Stomach smooth muscle (tissue), 2 donors: ENCODE measurements around the gene USP12.
A peak's percentile ranks its signal among the peaks of the same experiment; 100 is the strongest.

ENCODE experiments used
- H3K27ac ChIP-seq: one replicate; pipeline ENCODE4 v1.7.0; 2013; ENCODE audit warnings: mild to moderate bottlenecking, low read length, inconsistent platforms
- H3K27me3 ChIP-seq, 2 donors: one replicate each; pipeline ENCODE4 v1.7.0; 2013; ENCODE audit warnings: low read length in 2 of 2; ENCODE audit not compliant: insufficient read depth in 2 of 2, control insufficient read depth in 1 of 2
- H3K36me3 ChIP-seq, 2 donors: one replicate each; pipeline ENCODE4 v1.7.0; 2013; ENCODE audit warnings: low read length in 2 of 2; ENCODE audit not compliant: control insufficient read depth in 2 of 2, insufficient read depth in 2 of 2
- H3K4me1 ChIP-seq: one replicate; pipeline ENCODE4 v1.7.0; 2013; ENCODE audit warnings: low read length; ENCODE audit not compliant: control insufficient read depth, insufficient read depth
- H3K4me3 ChIP-seq, 2 donors: one replicate each; pipeline ENCODE4 v1.7.0; 2013; ENCODE audit warnings: low read length in 2 of 2
- H3K9ac ChIP-seq, 2 donors: one replicate each; pipeline ENCODE4 v1.7.0; 2013; ENCODE audit warnings: low read length in 2 of 2, mild to moderate bottlenecking in 1 of 2
- H3K9me3 ChIP-seq, 2 donors: one replicate each; pipeline ENCODE4 v1.7.0; 2013; ENCODE audit warnings: low read length in 2 of 2; ENCODE audit not compliant: control insufficient read depth in 2 of 2
- donor health status: healthy.
- donor health status: Pancreatic carcinoma.

USP12 gene

GRCh38 chr13:27036236-27036981 is 135.2 kb downstream of the USP12 start:
- no peaks in the 10 kb centered on the region for H3K27me3 ChIP-seq
- H3K9ac ChIP-seq, result no peak overlapping the region
- peak overlapping the region in 1 of 2 donors; percentile 35 for H3K4me3 ChIP-seq
- H3K4me1 ChIP-seq, result peaks cover 53% of the 10 kb centered on the region
- H3K36me3 ChIP-seq, result no peaks in the 10 kb centered on the region
- H3K9me3 ChIP-seq, result no peaks in the 10 kb centered on the region
- H3K27ac ChIP-seq, result peak overlapping the region; percentile 96

GRCh38 chr13:27035892-27036235 is 135.7 kb downstream of the USP12 start:
- peak overlapping the region; percentile 96 for H3K27ac ChIP-seq
- peak overlapping the region in 1 of 2 donors; percentile 35 for H3K4me3 ChIP-seq
- no peaks in the 10 kb centered on the region for H3K9me3 ChIP-seq

GRCh38 chr13:27034678-27035111 is 136.9 kb downstream of the USP12 start:
- Histone ChIP-seq H3K4me1 (peaks cover 36% of the 10 kb centered on the region), H3K9me3 (no peaks in the 10 kb centered on the region), H3K27ac (peak overlapping the region; percentile 96), H3K4me3 (peak overlapping the region in 1 of 2 donors; percentile 57), H3K9ac (peak overlapping the region in 1 of 2 donors; percentile 29), H3K36me3 (no peaks in the 10 kb centered on the region), H3K27me3 (no peaks in the 10 kb centered on the region)

More at GRCh38 chr13:27035892-27036235, 135.7 kb downstream of the USP12 start:
- peaks cover 48% of the 10 kb centered on the region for H3K4me1 ChIP-seq
- H3K9ac ChIP-seq, result no peak overlapping the region
- no peaks in the 10 kb centered on the region for H3K36me3 ChIP-seq
- no peaks in the 10 kb centered on the region for H3K27me3 ChIP-seq

- H3K4me1 ChIP-seq, result peaks cover 11% of the 10 kb centered on the region
- H3K27me3 ChIP-seq, result no peaks in the 10 kb centered on the region
- H3K9ac ChIP-seq, result no peak overlapping the region
- H3K4me3 ChIP-seq, result no peak overlapping the region
- no peak overlapping the region for H3K27ac ChIP-seq
- H3K9me3 ChIP-seq, result no peaks in the 10 kb centered on the region
- H3K36me3 ChIP-seq, result no peaks in the 10 kb centered on the region
Observed at GRCh38 chr13:27028683-27029480, 142.7 kb downstream of the USP12 start.

GRCh38 chr13:27027086-27027667 is 144.4 kb downstream of the USP12 start:
- Histone ChIP-seq H3K9ac (no peak overlapping the region), H3K36me3 (no peaks in the 10 kb centered on the region), H3K9me3 (no peaks in the 10 kb centered on the region), H3K27me3 (no peaks in the 10 kb centered on the region), H3K4me3 (no peak overlapping the region), H3K27ac (no peak overlapping the region), H3K4me1 (peaks cover 28% of the 10 kb centered on the region)

- H3K4me1 ChIP-seq, result peaks cover 31% of the 10 kb centered on the region
- no peaks in the 10 kb centered on the region for H3K36me3 ChIP-seq
- no peak overlapping the region for H3K4me3 ChIP-seq
- H3K27me3 ChIP-seq, result no peaks in the 10 kb centered on the region
- H3K27ac ChIP-seq, result no peak overlapping the region
- no peak overlapping the region for H3K9ac ChIP-seq
- no peaks in the 10 kb centered on the region for H3K9me3 ChIP-seq
Observed at GRCh38 chr13:27026396-27026795, 145.2 kb downstream of the USP12 start.

- no peak overlapping the region for H3K4me3 ChIP-seq
- H3K4me1 ChIP-seq, result peaks cover 39% of the 10 kb centered on the region
- no peak overlapping the region for H3K9ac ChIP-seq
- H3K27me3 ChIP-seq, result no peaks in the 10 kb centered on the region
- H3K27ac ChIP-seq, result peak overlapping the region; percentile 64
- no peaks in the 10 kb centered on the region for H3K36me3 ChIP-seq
- no peaks in the 10 kb centered on the region for H3K9me3 ChIP-seq
Observed at GRCh38 chr13:27024776-27025492, 146.7 kb downstream of the USP12 start.

- Histone ChIP-seq H3K36me3 (no peaks in the 10 kb centered on the region), H3K4me1 (peaks cover 44% of the 10 kb centered on the region), H3K9me3 (no peaks in the 10 kb centered on the region), H3K9ac (no peak overlapping the region), H3K4me3 (no peak overlapping the region), H3K27me3 (no peaks in the 10 kb centered on the region), H3K27ac (peak overlapping the region; percentile 93)
Observed at GRCh38 chr13:27024074-27024461, 147.5 kb downstream of the USP12 start.

GRCh38 chr13:27023385-27024073 is 148.1 kb downstream of the USP12 start:
- Histone ChIP-seq H3K36me3 (no peaks in the 10 kb centered on the region), H3K9me3 (no peaks in the 10 kb centered on the region), H3K27ac (peak overlapping the region; percentile 93), H3K4me3 (no peak overlapping the region), H3K27me3 (no peaks in the 10 kb centered on the region), H3K4me1 (peaks cover 49% of the 10 kb centered on the region), H3K9ac (peak overlapping the region in 1 of 2 donors; percentile 40)
